HG02759 (cell line): ENCODE measurements around the gene HECTD1.
"Not testable (repeated sequence)": the region's sequence is repeated elsewhere in the genome, so short reads cannot be mapped to it uniquely, and the experiment has no call there.

Experiments
- ATAC-seq: cut with Tn5 transposase; IDR thresholded peaks from one replicate; pipeline ENCODE4 v1.9.1; 2021; ENCODE audit warnings: mild to moderate bottlenecking, moderate library complexity; ENCODE audit not compliant: unreplicated experiment

The HECTD1 gene

DNA sequence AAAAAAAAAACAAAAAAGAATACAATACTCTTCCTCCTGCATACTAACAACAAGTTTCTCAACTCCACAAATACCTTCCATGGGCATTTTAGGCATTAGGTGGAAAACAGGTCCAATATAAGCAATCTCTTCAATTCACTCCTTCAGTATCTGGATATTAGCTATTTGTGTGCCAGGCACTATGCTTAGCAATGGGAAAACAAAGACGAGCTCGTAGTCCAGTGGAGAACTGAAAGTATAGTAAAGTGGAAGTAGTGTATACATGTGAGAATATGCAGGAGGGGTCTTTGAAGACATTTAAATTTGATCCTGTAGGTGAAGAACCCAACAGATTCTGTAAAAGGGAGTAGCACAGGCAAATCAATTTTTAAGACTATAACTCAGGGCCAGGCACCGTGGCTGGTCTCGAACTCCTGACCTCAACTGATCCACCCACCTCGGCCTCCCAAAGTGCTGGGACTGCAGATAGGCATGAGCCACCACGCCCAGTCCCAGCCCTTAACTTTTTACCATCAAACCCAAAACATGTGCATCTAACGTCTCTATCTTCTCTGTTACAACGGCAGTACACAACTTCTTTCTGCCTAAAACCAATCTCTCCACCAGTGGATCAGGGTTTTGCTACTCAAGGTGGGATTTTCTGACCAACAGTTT lies 10.6 kb downstream of the HECTD1 start:
- no peak for ATAC-seq

GRCh38 chr14:31194661-31195060 lies 12.9 kb downstream of the HECTD1 start:
- ATAC-seq, result no peak

DNA sequence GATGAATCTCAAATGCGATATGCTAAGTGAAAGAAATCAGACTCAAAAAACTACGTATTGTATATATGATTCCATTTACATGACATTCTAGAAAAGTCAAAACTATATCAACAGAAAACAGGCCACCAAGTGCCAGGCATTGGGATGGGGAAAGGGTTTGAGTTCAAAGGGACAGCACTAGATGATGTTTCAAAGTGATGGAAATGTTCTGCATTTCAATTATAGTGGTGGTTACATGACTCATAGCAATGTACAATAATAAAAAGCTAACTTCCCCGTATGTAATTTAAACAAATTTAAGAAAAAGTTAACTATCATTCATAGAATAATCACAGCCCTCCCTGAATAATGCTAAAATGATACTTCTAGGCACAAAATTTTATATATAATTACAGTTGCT lies 13.5 kb downstream of the HECTD1 start:
- ATAC-seq, result no peak

- not testable (repeated sequence) for ATAC-seq
Measured at GRCh38 chr14:31192544-31192943, 15.0 kb downstream of the HECTD1 start.

- no peak for ATAC-seq
Measured at GRCh38 chr14:31190717-31191263, 16.8 kb downstream of the HECTD1 start.

- ATAC-seq, result no peak
Measured at GRCh38 chr14:31190219-31190603, 17.4 kb downstream of the HECTD1 start.

- ATAC-seq, result no peak
Measured at GRCh38 chr14:31189346-31190218, 18.0 kb downstream of the HECTD1 start.

DNA sequence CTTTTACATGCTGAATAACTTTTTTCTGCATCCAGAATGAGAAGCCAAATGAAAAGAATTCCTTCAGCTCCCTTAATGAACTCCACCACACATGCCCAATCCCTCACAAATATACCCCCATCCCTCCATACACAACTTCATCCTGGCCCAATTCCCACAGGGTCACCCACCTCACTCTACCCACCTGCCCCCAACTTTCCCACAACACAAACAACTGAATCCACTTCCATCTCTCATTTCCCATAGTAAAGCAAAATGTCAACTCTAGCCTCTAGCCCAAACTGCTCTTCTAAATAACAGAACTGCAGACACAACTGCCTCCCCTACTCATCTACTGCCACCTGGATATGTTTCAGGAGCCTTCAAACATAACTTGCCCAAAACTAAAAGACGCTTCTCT lies 18.8 kb downstream of the HECTD1 start:
- ATAC-seq, result no peak

DNA sequence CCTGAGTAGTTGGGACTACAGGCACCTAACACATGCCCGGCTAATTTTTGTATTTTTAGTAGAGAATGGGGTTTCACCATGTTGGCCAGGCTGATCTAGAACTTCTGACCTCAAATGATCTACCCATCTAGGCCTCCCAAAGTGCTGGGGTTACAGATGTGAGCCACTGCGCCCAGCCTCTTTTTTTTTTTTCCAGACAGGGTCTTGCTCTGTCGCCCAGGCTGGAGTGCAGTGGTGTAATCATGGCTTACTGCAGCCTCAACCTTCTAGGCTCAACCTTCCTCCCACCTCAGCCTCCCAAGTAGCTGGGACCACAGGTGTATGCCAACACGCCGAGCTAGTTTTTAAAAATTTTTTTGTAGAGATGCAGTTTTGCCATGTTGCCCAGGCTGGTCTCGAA lies 25.6 kb downstream of the HECTD1 start:
- not testable (repeated sequence) for ATAC-seq

DNA sequence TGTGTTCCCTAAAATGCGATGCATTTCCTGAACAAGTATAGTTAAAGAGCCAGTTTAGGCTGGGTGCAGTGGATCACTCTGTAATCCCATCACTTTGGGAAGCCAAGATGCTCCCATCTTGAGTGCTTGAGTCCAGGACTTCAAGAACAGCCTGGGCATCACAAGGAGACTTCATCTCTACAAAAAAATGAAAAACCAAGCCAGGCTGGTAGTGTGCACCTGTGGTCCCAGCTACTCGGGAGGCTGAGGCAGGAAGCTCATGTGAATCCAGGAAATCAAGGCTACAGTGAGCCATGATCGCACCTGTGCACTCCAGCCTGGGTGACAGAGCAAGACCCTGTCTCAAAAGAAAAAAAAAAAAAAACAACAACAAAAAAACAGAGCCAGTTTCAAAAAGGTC lies 26.3 kb downstream of the HECTD1 start:
- ATAC-seq, result no peak

- ATAC-seq, result no peak
Measured at GRCh38 chr14:31180299-31181051, 27.1 kb downstream of the HECTD1 start.

- ATAC-seq, result no peak
Measured at GRCh38 chr14:31174433-31174832, 33.2 kb downstream of the HECTD1 start.

DNA sequence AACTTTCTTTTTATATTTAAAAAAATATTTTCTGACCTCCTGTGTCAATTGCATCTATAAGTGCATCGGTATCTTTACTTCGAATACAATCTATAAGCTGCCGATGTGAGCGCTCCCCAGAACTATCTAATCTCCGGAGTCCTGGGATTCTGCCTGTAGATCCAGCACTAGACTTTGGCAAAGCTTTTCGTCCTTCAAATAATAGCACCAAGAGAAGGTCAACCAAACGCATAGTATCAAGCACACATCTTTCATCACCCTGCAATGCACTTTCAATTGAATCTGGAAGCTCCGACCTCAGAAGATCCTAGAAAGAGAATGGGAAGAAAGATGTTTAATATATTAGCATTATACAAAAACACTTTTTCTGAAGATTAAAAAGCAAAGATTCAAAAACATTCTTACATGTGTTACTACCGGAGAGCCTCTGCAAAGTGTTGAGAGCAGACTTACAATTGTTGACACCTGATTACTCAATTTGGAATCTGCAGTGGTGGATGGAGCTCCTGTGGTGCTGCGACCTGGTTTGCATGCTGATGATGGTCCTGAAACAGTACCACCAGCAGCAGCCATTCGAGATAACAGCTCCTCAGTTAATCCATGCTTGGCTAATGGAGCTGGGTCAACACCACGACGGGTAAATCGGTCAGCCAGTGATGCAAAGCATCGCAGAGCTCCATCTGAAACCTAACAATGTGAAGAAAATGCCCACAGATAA lies 34.3 kb downstream of the HECTD1 start:
- no peak for ATAC-seq

- ATAC-seq, result no peak
Measured at GRCh38 chr14:31172084-31172483, 35.5 kb downstream of the HECTD1 start.

DNA sequence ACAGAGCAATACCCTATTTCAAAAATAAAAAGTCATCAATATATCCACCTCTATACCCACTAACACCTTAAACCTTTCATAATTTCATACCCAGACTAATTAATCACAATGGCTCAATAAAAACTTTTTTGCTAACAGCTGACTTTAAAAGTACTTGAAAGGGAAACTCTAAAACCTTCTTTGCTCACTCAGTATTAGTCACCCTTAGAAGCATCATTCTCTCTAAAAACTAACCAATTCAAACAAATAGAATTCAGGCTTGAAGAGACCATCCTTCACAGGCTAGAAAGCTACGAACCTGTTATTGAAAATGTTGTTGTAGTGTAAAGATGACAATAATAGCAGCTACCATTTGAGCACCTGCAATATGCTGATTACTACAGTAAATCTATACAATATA lies 37.2 kb downstream of the HECTD1 start:
- no peak for ATAC-seq

DNA sequence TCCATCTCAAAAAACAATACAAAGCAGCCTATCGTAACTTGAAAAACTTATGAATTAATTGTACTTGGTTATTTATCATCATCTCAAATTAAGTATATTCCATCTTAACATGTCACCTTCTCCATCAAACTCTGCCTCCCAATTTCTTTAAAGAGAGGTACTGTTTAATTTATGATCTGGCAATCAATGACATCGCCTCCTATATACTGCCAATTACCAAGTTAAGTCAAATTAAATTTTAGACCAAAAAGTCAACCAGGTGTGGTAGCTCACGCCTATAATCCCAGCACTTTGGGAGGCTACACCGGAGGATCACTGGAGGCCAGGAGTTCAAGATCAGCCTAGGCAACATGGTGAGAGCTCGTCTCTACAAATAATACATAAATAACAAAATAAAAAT lies 37.7 kb downstream of the HECTD1 start:
- ATAC-seq, result no peak

- no peak for ATAC-seq
Measured at GRCh38 chr14:31167032-31167431, 40.6 kb downstream of the HECTD1 start.

DNA sequence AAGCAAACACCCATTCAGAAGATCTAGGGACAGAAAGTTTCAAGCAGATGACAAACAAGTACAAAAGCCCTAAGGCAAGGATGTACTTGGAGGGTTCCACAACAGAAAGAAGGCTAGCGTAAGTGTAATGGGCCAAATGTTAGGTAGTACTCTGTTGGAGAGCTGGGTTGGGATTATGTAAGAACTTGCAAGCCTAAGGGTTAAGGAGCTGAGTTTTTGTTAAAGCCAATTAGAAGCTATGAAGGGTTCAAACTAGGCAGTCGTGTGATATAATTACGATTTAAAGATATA lies 41.4 kb downstream of the HECTD1 start:
- ATAC-seq, result no peak

GRCh38 chr14:31164115-31164514 lies 43.5 kb downstream of the HECTD1 start:
- ATAC-seq, result no peak

GRCh38 chr14:31162910-31163649 lies 44.5 kb downstream of the HECTD1 start:
- no peak for ATAC-seq
